Prostate gland (tissue), 2 donors: ENCODE data around the gene AUTS2. TPM values are rescaled to one million over a fixed set of nuclear protein-coding genes. Genes with fewer than 3 reads are reported as not detected.

Experiments
- DNase-seq: peaks from one replicate; pipeline ENCODE4 v3.0.0-alpha.2; 2019; ENCODE audit warnings: low spot score
- H3K27ac ChIP-seq, 2 donors: fragments of 200-600 bp; sonication (generic); 2 replicates each; pipeline ENCODE4 v1.5.1; 2017 to 2019
- H3K27me3 ChIP-seq: fragments of 200-600 bp; sonication (generic); replicated peaks from 2 replicates; pipeline ENCODE4 v1.5.1; 2019; ENCODE audit not compliant: insufficient read depth
- H3K36me3 ChIP-seq, 2 donors: fragments of 200-600 bp; sonication (generic); 1 replicate in 1 of 2; 2 replicates in 1 of 2; pipeline versions ENCODE4 v1.5.1 to v1.8.1; 2017 to 2019
- H3K4me1 ChIP-seq: fragments of 200-600 bp; sonication (generic); replicated peaks from 2 replicates; pipeline ENCODE4 v1.5.1; 2019
- H3K4me3 ChIP-seq, 2 donors: fragments of 200-600 bp; sonication (generic); 2 replicates each; pipeline ENCODE4 v1.5.1; 2017 to 2019
- H3K9me3 ChIP-seq: fragments of 200-600 bp; sonication (generic); 2 replicates; pipeline ENCODE4 v1.5.1; 2017
- POLR2A ChIP-seq: fragments of 450-650 bp; IDR thresholded peaks from one replicate; pipeline ENCODE4 v1.6.1; 2016; ENCODE audit warnings: antibody characterized with exemption, mild to moderate bottlenecking
- POLR2AphosphoS5 ChIP-seq: sonication (generic); formaldehyde crosslinking; IDR thresholded peaks from one replicate; pipeline ENCODE4 v1.6.1; 2017; ENCODE audit warnings: antibody characterized with exemption
- WGBS: methylation state at CpG from one replicate; pipeline ENCODE4 v1.1.5; 2018; 5-methylcytosine and 5-hydroxymethylcytosine counted together
- intact Hi-C: fragments of 100-400 bp; cut with DNase I; formaldehyde crosslinking; loops from one replicate; pipeline ENCODE4 v1.14.2; 2022
- small RNA-seq, 2 donors: library from RNA; depleted of rRNA; stranded (forward); fragments of <200 nt; gene quantifications; one replicate each; pipeline ENCODE3, GENCODE V24; 2016
- total RNA-seq, 2 donors: library from RNA; depleted of rRNA; stranded (reverse); fragments of >200 nt; gene quantifications; one replicate each; pipeline ENCODE4 v1.1.0, GENCODE V29; 2016
- TF ChIP-seq, protein P1 (sequence below), 4 experiments: fragments of 200-600 bp in 2 of 4; fragments of 450-650 bp in 2 of 4; sonication (generic) in 2 of 4; IDR thresholded peaks; 1 replicate in 3 of 4; 2 replicates in 1 of 4; pipeline ENCODE4 v1.5.1; 2016 to 2019; ENCODE audit warnings: antibody characterized with exemption in 4 of 4, mild to moderate bottlenecking in 2 of 4, moderate library complexity in 2 of 4

Gene AUTS2
- total RNA-seq, 2 donors from 2014 or later, result 25.0 to 55.2 TPM

DNA sequence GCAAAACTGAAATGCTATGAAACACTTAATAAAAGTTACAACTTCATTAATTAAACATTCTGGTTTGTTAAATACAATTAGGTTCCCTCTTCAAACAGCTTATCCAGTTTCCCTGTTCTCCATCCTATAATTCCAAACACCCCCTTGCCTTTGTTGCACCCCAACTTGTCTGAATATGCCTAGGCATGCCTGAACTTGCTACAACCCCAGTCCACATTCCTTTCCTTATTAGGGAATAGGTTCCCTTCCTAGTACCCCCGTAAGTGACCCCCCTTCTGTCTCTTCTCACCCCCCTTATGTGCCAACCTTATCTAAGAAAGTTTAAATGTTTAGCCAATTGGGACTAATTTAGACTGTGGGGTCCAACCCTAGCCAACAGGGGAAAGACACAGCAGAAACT lies 1238.0 kb downstream of the AUTS2 start:
- H3K27ac ChIP-seq, result no peak overlapping the region
- intact Hi-C loops, result no loop called here

DNA sequence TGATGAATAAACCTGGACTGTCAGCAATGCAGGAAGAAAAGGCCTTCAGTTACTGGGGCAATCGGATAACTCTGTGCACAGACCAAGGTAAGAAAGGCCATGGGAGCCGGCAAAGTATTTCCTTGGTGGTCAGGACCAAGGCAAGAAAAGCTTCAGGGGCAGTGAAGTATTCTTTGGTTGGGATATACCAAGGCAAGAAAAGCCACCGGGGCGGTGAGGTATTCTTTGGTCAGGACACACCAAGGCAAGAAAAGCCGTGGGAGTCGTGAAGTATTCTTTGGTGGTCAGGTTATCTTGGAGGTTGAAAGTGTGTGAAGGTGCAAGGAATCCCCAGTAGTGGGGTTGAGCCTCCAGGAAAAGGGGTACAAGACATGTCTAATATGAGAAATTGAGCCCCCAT lies 1238.7 kb downstream of the AUTS2 start:
- no peaks in the 10 kb centered on the region for H3K4me1 ChIP-seq
- no peak overlapping the region for H3K27ac ChIP-seq
- H3K4me3 ChIP-seq, result no peak overlapping the region
- no peaks in the 10 kb centered on the region for H3K36me3 ChIP-seq
- WGBS, result 95% methylated on average over 6 of the region's 6 CpGs
- DNase-seq, result no peak
- H3K27me3 ChIP-seq, result no peaks in the 10 kb centered on the region
- H3K9me3 ChIP-seq, result no peaks in the 10 kb centered on the region
- intact Hi-C loops, result no loop called here
- TF ChIP-seq, protein P1, sequence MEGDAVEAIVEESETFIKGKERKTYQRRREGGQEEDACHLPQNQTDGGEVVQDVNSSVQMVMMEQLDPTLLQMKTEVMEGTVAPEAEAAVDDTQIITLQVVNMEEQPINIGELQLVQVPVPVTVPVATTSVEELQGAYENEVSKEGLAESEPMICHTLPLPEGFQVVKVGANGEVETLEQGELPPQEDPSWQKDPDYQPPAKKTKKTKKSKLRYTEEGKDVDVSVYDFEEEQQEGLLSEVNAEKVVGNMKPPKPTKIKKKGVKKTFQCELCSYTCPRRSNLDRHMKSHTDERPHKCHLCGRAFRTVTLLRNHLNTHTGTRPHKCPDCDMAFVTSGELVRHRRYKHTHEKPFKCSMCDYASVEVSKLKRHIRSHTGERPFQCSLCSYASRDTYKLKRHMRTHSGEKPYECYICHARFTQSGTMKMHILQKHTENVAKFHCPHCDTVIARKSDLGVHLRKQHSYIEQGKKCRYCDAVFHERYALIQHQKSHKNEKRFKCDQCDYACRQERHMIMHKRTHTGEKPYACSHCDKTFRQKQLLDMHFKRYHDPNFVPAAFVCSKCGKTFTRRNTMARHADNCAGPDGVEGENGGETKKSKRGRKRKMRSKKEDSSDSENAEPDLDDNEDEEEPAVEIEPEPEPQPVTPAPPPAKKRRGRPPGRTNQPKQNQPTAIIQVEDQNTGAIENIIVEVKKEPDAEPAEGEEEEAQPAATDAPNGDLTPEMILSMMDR (IDR thresholded peaks at IDR 0.05), result no peak
- TF ChIP-seq POLR2A (no peak), POLR2AphosphoS5 (no peak)

More for the DNA sequence above, 1238.0 kb downstream of the AUTS2 start:
- Histone ChIP-seq H3K4me1 (no peaks in the 10 kb centered on the region), H3K9me3 (no peaks in the 10 kb centered on the region), H3K27me3 (no peaks in the 10 kb centered on the region), H3K36me3 (no peaks in the 10 kb centered on the region), H3K4me3 (no peak overlapping the region)
- no peak for DNase-seq
- 40% methylated on average over 1 of the region's 1 CpG for WGBS
- no peak for TF ChIP-seq POLR2A
- no peak for TF ChIP-seq POLR2AphosphoS5
- TF ChIP-seq, protein P1 (IDR thresholded peaks at IDR 0.05), result no peak

DNA sequence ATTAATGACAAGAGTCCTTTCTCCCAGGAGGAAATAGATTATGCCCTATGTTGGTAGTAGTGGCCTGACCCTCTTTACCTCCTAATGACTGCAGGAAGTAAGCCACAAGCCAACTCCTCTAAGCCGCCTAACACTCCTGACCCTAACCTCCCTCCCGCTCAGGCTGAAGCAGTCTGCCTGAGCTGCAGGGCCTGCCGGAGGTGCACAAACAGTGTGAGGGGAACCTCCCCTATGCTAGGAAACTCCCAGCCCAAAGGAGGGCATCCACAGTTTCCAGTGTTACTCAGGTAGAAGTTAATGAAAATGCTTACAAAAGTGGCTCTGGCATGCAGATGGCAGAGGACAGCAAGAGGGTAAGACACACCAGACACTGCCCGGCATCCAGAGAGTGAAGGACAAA lies 1239.3 kb downstream of the AUTS2 start:
- H3K36me3 ChIP-seq, result no peaks in the 10 kb centered on the region
- no peak for DNase-seq
- H3K4me1 ChIP-seq, result no peaks in the 10 kb centered on the region
- no peak overlapping the region for H3K4me3 ChIP-seq
- 87% methylated on average over 4 of the region's 4 CpGs for WGBS
- no peak overlapping the region for H3K27ac ChIP-seq
- H3K9me3 ChIP-seq, result no peaks in the 10 kb centered on the region
- intact Hi-C loops, result no loop called here
- TF ChIP-seq POLR2A, result no peak
- no peak for TF ChIP-seq POLR2AphosphoS5
- TF ChIP-seq, protein P1 (IDR thresholded peaks at IDR 0.05), result no peak
- no peaks in the 10 kb centered on the region for H3K27me3 ChIP-seq

DNA sequence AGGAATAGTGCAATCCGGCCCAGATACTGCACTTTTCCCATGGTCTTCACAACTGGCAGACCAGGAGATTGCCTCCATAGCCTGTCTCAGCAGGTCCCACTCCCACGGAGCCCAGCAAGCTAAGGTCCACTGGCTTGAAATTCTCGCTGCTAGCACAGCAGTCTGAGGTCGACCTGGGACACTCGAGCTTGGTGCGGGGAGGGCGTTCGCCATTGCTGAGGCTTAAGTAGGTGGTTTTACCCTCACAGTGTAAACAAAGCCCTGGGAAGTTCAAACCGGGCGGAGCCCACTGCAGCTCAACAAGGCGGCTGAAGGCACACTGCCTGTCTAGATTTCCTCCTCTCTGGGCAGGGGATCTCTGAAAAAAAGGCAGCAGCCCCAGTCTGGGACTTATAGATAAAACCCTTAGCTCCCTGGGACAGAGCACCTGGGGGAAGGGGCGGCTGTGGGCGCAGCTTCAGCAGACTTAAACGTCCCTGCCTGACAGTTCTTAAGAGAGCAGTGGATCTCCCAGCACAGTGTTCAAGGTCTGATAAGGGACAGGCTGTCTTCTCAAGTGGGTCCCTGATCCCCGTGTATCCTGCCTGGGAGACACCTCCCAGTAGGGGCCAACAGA lies 1240.1 kb downstream of the AUTS2 start:
- no peaks in the 10 kb centered on the region for H3K9me3 ChIP-seq
- DNase-seq, result no peak
- H3K27ac ChIP-seq, result no peak overlapping the region
- intact Hi-C loops, result no loop called here
- no peaks in the 10 kb centered on the region for H3K36me3 ChIP-seq
- H3K4me1 ChIP-seq, result no peaks in the 10 kb centered on the region
- TF ChIP-seq, protein P1 (IDR thresholded peaks at IDR 0.05), result no peak
- no peak for TF ChIP-seq POLR2AphosphoS5
- no peak for TF ChIP-seq POLR2A
- no peaks in the 10 kb centered on the region for H3K27me3 ChIP-seq
- H3K4me3 ChIP-seq, result no peak overlapping the region
- 68% methylated on average over 15 of the region's 15 CpGs for WGBS

Small RNAs within 50 kb of the gene (small RNA-seq; reads per million reads assigned to genes)
- 0 reads per million in 2 donors for gene AC073873.1
